ENCODE measurements around the gene LRRK2.
A peak's percentile ranks its signal among the peaks of the same experiment; 100 is the strongest.
"Not testable (repeated sequence)": the region's sequence is repeated elsewhere in the genome, so short reads cannot be mapped to it uniquely, and the experiment has no call there.

LRRK2 gene

DNA sequence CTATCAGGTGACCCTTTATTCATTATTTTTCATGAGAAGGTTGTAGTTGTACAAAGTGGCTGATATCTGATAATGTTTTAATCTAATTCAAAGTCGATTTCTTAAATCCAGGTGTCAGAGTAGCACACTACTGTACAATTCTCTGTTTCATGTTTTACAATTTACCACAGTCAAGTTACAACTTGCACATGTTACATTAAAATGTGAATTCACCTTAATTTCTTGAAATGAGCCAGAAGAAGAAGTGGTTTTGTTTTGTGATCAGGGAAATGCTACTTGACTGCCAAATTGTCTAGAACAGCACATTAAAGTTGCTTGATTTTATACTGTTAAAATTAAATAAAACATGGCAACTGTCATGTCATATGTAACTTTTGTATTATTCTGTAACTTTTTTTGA, 23.2 kb downstream of the LRRK2 start:
- TF ChIP-seq EZH2phosphoT487 (IDR thresholded peaks at IDR 0.05; ENCODE audit: low read depth): no peak
- TF ChIP-seq, protein P1, sequence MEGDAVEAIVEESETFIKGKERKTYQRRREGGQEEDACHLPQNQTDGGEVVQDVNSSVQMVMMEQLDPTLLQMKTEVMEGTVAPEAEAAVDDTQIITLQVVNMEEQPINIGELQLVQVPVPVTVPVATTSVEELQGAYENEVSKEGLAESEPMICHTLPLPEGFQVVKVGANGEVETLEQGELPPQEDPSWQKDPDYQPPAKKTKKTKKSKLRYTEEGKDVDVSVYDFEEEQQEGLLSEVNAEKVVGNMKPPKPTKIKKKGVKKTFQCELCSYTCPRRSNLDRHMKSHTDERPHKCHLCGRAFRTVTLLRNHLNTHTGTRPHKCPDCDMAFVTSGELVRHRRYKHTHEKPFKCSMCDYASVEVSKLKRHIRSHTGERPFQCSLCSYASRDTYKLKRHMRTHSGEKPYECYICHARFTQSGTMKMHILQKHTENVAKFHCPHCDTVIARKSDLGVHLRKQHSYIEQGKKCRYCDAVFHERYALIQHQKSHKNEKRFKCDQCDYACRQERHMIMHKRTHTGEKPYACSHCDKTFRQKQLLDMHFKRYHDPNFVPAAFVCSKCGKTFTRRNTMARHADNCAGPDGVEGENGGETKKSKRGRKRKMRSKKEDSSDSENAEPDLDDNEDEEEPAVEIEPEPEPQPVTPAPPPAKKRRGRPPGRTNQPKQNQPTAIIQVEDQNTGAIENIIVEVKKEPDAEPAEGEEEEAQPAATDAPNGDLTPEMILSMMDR (IDR thresholded peaks at IDR 0.05; ENCODE audit: low read depth, low read length): no peak
- H3K9ac ChIP-seq (ENCODE audit: low read length): peak overlapping the region; percentile 57
- no peak overlapping the region for H2AFZ ChIP-seq (ENCODE audit: low read depth, low read length)
- H4K20me1 ChIP-seq (ENCODE audit: insufficient read depth, low read length): no peaks in the 10 kb centered on the region
- no peaks in the 10 kb centered on the region for H3K27me3 ChIP-seq (ENCODE audit: low read depth, low read length)
- H3K4me3 ChIP-seq (ENCODE audit: low read length): peak overlapping the region; percentile 48
- no peaks in the 10 kb centered on the region for H3K79me2 ChIP-seq (ENCODE audit: low read length)
- no peaks in the 10 kb centered on the region for H3K9me3 ChIP-seq (ENCODE audit: insufficient read depth, low read length)
- peaks cover 37% of the 10 kb centered on the region for H3K4me1 ChIP-seq (ENCODE audit: low read length)
- peak overlapping the region; percentile 90 for H3K27ac ChIP-seq (ENCODE audit: low read length)
- peaks cover 7% of the 10 kb centered on the region for H3K36me3 ChIP-seq (replicated peaks; ENCODE audit: low read depth, low read length)
- H3K4me2 ChIP-seq (ENCODE audit: low read length): peak overlapping the region; percentile 74

DNA sequence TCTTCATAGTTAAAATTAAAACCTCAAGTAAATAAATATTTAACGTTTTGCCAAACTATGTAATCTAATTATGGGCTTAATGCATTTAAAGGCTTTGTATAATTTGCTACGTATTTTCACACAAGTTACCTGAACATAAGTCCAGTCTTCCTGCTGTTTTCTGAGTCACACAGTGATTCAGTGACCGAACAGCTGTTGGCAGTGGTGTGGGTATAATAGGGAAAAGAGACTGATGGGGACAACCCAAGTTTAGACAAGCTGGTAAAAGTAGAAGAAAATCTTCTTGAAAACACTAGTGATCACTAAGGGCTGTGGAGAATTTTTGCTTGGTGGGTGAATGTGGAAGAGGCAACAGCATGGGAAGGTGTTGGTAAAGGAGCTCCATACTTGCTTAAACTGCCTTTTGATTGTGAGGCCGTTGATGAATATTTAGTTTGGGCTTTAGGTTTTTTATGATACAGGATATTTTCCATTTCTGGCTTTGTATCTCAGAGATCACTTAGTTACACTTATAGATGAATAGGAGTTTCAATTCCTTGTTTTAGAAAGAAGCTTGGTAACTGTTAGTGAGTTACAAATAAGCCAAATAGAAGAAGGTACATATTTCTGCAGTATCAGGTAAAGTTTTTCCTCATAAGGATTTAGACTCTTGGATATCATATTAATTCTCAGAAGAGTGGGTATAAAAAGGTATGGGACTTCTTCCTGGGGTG, 23.9 kb downstream of the LRRK2 start:
- Histone ChIP-seq H3K36me3 (replicated peaks; ENCODE audit: low read depth, low read length) (peaks cover 7% of the 10 kb centered on the region), H4K20me1 (ENCODE audit: insufficient read depth, low read length) (no peaks in the 10 kb centered on the region), H3K9ac (ENCODE audit: low read length) (peak overlapping the region; percentile 57), H3K27me3 (ENCODE audit: low read depth, low read length) (no peaks in the 10 kb centered on the region), H3K79me2 (ENCODE audit: low read length) (no peaks in the 10 kb centered on the region), H3K4me3 (ENCODE audit: low read length) (peak overlapping the region; percentile 48), H2AFZ (ENCODE audit: low read depth, low read length) (0 out of 2 replicates have a peak overlapping the region, but pooled peaks have one; percentile 32), H3K4me1 (ENCODE audit: low read length) (peaks cover 33% of the 10 kb centered on the region), H3K9me3 (ENCODE audit: insufficient read depth, low read length) (no peaks in the 10 kb centered on the region), H3K4me2 (ENCODE audit: low read length) (peak overlapping the region; percentile 74), H3K27ac (ENCODE audit: low read length) (peak overlapping the region; percentile 90)
- TF ChIP-seq, protein P1 (IDR thresholded peaks at IDR 0.05; ENCODE audit: low read depth, low read length): no peak
- no peak for TF ChIP-seq EZH2phosphoT487 (IDR thresholded peaks at IDR 0.05; ENCODE audit: low read depth)

DNA sequence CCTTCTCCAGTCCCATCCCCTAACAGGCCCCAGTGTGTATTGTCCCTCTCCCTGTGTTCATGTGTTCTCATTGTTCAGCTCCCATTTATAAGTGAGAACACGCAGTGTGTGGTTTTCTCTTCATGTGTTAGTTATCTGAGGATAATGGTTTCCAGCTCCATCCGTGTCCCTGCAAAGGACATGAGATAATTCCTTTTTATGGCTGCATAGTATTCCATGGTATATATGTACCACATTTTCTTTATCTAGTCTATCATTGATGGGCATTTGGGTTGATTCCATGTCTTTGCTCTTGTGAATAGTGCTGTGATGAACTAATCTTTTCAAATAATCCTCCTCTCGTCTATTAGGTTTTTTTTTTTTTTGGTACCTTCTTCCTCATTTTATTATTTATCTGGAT, 25.9 kb downstream of the LRRK2 start:
- H3K27ac ChIP-seq (ENCODE audit: low read length); H3K79me2 ChIP-seq (ENCODE audit: low read length); H3K4me2 ChIP-seq (ENCODE audit: low read length); H4K20me1 ChIP-seq (ENCODE audit: insufficient read depth, low read length); H3K9ac ChIP-seq (ENCODE audit: low read length); H3K36me3 ChIP-seq (replicated peaks; ENCODE audit: low read depth, low read length); H3K9me3 ChIP-seq (ENCODE audit: insufficient read depth, low read length); H3K27me3 ChIP-seq (ENCODE audit: low read depth, low read length); H3K4me3 ChIP-seq (ENCODE audit: low read length); H2AFZ ChIP-seq (ENCODE audit: low read depth, low read length): not testable (repeated sequence)
- peaks cover 33% of the 10 kb centered on the region for H3K4me1 ChIP-seq (ENCODE audit: low read length)

DNA sequence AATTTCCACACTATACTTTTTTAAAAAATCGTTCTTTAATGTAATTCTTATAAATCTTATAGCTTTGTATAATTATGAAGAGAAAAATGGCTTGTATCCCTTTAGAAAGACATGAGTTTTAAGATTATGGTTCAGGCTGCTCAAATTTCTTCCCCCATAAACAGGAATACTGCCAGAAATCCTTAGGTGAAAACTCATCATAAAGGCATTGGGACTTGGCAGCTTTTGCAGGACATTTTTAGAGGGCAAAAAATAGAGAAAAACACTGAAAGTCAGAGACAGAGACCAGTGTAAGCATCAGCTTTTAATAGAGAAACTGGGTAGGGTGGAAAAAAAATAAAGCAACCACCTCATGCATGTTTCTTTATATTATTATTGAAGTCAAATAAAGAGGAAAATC, 29.1 kb downstream of the LRRK2 start:
- Histone ChIP-seq H3K9ac (ENCODE audit: low read length) (no peak overlapping the region), H3K9me3 (ENCODE audit: insufficient read depth, low read length) (no peaks in the 10 kb centered on the region), H2AFZ (ENCODE audit: low read depth, low read length) (no peak overlapping the region), H3K79me2 (ENCODE audit: low read length) (no peaks in the 10 kb centered on the region), H3K4me3 (ENCODE audit: low read length) (no peak overlapping the region), H3K4me1 (ENCODE audit: low read length) (peaks cover 9% of the 10 kb centered on the region), H3K27ac (ENCODE audit: low read length) (no peak overlapping the region), H4K20me1 (ENCODE audit: insufficient read depth, low read length) (no peaks in the 10 kb centered on the region), H3K4me2 (ENCODE audit: low read length) (no peak overlapping the region), H3K27me3 (ENCODE audit: low read depth, low read length) (no peaks in the 10 kb centered on the region), H3K36me3 (replicated peaks; ENCODE audit: low read depth, low read length) (peaks cover 7% of the 10 kb centered on the region)
- no peak for TF ChIP-seq EZH2phosphoT487 (IDR thresholded peaks at IDR 0.05; ENCODE audit: low read depth)
- TF ChIP-seq, protein P1 (IDR thresholded peaks at IDR 0.05; ENCODE audit: low read depth, low read length): no peak
